ENCODE measurements around the gene EPHA6. TPM values are rescaled to one million over a fixed set of nuclear protein-coding genes. Genes with fewer than 3 reads are reported as not detected.

Gene EPHA6
- total and polyA plus RNA-seq, 8 donors = 0.23 to 0.79 (median 0.41) TPM

- no peaks in the 10 kb centered on the region for H3K4me1 ChIP-seq
- intact Hi-C loops (cut with DNase I) = no loop called here
- no peaks in the 10 kb centered on the region for H3K27me3 ChIP-seq
- peak in 2 of 4 donors; percentile 26 to 62 for DNase-seq
- H3K9me3 ChIP-seq = no peaks in the 10 kb centered on the region
- H3K4me3 ChIP-seq = no peak overlapping the region
- no peaks in the 10 kb centered on the region for H3K36me3 ChIP-seq
- no peak for TF ChIP-seq CTCF (IDR thresholded peaks at IDR 0.05)
- no peak overlapping the region for H3K27ac ChIP-seq
- no peak for ATAC-seq
Measured at GRCh38 chr3:97705764-97706163, 891.4 kb downstream of the EPHA6 start.

- intact Hi-C loops (cut with DNase I) = no loop called here
- no peak overlapping the region for H3K4me3 ChIP-seq
- no peaks in the 10 kb centered on the region for H3K36me3 ChIP-seq
- no peak for DNase-seq
- H3K27ac ChIP-seq = no peak overlapping the region
- ATAC-seq = no peak
- TF ChIP-seq CTCF (IDR thresholded peaks at IDR 0.05) = no peak
- no peaks in the 10 kb centered on the region for H3K27me3 ChIP-seq
- no peaks in the 10 kb centered on the region for H3K9me3 ChIP-seq
- no peaks in the 10 kb centered on the region for H3K4me1 ChIP-seq
Measured at GRCh38 chr3:97706226-97706625, 891.8 kb downstream of the EPHA6 start.

- Histone ChIP-seq H3K36me3 (no peaks in the 10 kb centered on the region), H3K27me3 (no peaks in the 10 kb centered on the region), H3K9me3 (no peaks in the 10 kb centered on the region), H3K4me1 (no peaks in the 10 kb centered on the region), H3K27ac (no peak overlapping the region), H3K4me3 (no peak overlapping the region)
- DNase-seq (no peak), ATAC-seq (no peak)
- no peak for TF ChIP-seq CTCF (IDR thresholded peaks at IDR 0.05)
- intact Hi-C loops (cut with DNase I) = no loop called here
Measured at GRCh38 chr3:97711654-97712053, 897.3 kb downstream of the EPHA6 start.

GRCh38 chr3:97712919-97713318, 898.5 kb downstream of the EPHA6 start:
- intact Hi-C loops (cut with DNase I) = no loop called here
- no peak for DNase-seq
- no peaks in the 10 kb centered on the region for H3K27me3 ChIP-seq
- no peaks in the 10 kb centered on the region for H3K4me1 ChIP-seq
- no peaks in the 10 kb centered on the region for H3K9me3 ChIP-seq
- H3K4me3 ChIP-seq = no peak overlapping the region
- no peaks in the 10 kb centered on the region for H3K36me3 ChIP-seq
- H3K27ac ChIP-seq = no peak overlapping the region
- ATAC-seq = peak; percentile 70
- no peak for TF ChIP-seq CTCF (IDR thresholded peaks at IDR 0.05)

GRCh38 chr3:97713634-97714033, 899.2 kb downstream of the EPHA6 start:
- TF ChIP-seq CTCF (IDR thresholded peaks at IDR 0.05) = no peak
- intact Hi-C loops (cut with DNase I) = no loop called here

More at GRCh38 chr3:97713634-97714033, 899.2 kb downstream of the EPHA6 start:
- Histone ChIP-seq H3K4me1 (no peaks in the 10 kb centered on the region), H3K36me3 (no peaks in the 10 kb centered on the region), H3K27me3 (no peaks in the 10 kb centered on the region), H3K27ac (no peak overlapping the region), H3K4me3 (no peak overlapping the region), H3K9me3 (no peaks in the 10 kb centered on the region)
- ATAC-seq (no peak), DNase-seq (no peak)
